ENCODE measurements around the gene BMF. TPM values are rescaled to one million over a fixed set of nuclear protein-coding genes. Genes with fewer than 3 reads are reported as not detected.

The BMF gene
- total RNA-seq, 2 donors from 2014 or later, result 8.8 to 19.0 TPM

DNA sequence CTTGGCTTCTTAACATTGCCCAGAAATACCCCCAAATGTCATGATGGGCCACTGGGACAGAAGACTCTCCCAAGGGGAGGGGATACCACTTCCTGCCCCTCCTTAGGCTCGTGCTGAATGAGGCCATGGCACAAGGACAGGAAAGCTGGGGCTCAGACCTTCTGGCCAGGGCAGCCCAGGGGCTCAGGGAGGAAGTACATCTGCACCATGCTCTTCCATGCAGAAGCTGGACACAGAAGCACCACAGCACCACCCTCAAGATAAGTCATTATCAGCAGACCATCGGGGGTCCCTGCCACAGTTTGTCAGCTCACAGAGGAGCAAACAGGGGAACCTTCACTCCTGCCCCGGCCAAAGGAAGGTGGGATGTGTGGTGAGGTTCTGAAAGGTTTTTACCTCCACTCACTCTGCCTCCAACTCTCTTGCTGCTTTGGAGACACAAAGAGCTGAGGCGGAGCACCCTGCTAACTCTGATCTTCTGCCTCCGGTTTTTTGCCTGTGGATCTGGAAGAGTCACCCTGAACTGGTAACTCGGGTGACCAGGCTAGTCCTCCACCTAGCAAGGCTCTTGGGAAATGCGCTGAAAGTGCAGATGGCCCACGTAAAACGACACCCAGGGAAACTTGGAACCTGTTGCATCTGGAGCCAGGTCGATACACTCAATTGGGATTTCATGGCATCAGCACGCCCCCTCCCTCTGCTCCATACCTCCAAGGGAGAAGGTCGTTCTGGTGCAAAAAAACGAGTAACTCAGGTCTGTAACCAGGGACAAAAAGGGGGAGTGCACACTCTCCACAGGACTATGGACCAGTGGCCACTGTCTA, 8.3 kb downstream of the BMF start:
- Histone ChIP-seq H3K27me3 (replicated peaks; ENCODE audit: insufficient read depth) (no peaks in the 10 kb centered on the region), H3K27ac (no peak overlapping the region), H3K36me3 (no peaks in the 10 kb centered on the region), H3K9me3 (no peaks in the 10 kb centered on the region), H3K4me3 (no peak overlapping the region), H3K4me1 (replicated peaks) (peaks cover 66% of the 10 kb centered on the region)
- TF ChIP-seq POLR2AphosphoS5 (IDR thresholded peaks at IDR 0.05) (no peak), POLR2A (IDR thresholded peaks at IDR 0.05) (no peak)
- TF ChIP-seq, protein P1, sequence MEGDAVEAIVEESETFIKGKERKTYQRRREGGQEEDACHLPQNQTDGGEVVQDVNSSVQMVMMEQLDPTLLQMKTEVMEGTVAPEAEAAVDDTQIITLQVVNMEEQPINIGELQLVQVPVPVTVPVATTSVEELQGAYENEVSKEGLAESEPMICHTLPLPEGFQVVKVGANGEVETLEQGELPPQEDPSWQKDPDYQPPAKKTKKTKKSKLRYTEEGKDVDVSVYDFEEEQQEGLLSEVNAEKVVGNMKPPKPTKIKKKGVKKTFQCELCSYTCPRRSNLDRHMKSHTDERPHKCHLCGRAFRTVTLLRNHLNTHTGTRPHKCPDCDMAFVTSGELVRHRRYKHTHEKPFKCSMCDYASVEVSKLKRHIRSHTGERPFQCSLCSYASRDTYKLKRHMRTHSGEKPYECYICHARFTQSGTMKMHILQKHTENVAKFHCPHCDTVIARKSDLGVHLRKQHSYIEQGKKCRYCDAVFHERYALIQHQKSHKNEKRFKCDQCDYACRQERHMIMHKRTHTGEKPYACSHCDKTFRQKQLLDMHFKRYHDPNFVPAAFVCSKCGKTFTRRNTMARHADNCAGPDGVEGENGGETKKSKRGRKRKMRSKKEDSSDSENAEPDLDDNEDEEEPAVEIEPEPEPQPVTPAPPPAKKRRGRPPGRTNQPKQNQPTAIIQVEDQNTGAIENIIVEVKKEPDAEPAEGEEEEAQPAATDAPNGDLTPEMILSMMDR (IDR thresholded peaks at IDR 0.05), result no peak
- WGBS, result 73% methylated on average over 13 of the region's 13 CpGs
- DNase-seq (ENCODE audit: low spot score), result no peak
- intact Hi-C loops (cut with DNase I), result no loop called here

DNA sequence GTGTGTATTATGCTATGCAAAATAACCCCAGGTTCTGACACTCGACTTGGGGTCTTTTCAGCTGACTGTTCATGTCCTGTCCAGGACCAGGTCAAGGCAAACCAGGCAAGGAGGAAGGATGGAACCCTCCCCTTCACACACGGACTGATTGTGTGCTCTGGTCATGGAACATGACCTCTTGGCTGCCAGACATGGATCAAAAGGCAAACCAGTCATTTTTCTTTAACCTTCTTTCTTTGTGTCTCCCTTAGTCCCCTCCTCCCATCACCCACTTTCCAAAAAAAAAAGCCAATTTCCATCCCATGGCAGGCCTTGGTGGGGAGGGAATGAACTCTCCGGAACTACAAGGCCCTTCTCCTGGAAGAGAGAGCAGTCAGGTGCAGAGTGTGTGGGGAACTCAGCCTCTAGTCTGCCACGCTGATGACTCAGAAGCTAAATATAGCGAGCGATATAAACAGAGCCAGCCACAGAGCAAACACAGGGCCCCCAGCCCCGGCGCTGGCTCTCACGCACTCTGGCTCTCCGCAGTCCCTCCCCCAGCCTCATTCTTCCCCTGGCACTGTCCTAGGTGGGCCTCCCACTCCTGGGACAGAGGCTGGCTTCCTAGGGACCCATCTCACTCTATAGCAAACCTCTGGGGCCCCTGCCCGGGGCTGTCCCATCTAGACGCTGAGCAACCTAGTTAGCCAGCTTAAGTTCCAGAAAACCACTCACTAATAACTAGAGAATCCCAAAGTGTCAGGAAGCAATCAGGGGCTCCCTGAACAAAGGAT, 10.0 kb downstream of the BMF start:
- Histone ChIP-seq H3K36me3 (no peaks in the 10 kb centered on the region), H3K27me3 (replicated peaks; ENCODE audit: insufficient read depth) (no peaks in the 10 kb centered on the region), H3K9me3 (no peaks in the 10 kb centered on the region), H3K4me3 (no peak overlapping the region), H3K27ac (peak overlapping the region; percentile 61 to 80), H3K4me1 (replicated peaks) (peaks cover 54% of the 10 kb centered on the region)
- intact Hi-C loops (cut with DNase I), result no loop called here
- DNase-seq (ENCODE audit: low spot score), result peak; percentile 89
- 6% methylated on average over 12 of the region's 12 CpGs for WGBS
- peak; percentile 90 for TF ChIP-seq POLR2AphosphoS5 (IDR thresholded peaks at IDR 0.05)
- TF ChIP-seq, protein P1 (IDR thresholded peaks at IDR 0.05), result peak in 2 of 4 experiments; percentile 4 to 5
- no peak for TF ChIP-seq POLR2A (IDR thresholded peaks at IDR 0.05)

DNA sequence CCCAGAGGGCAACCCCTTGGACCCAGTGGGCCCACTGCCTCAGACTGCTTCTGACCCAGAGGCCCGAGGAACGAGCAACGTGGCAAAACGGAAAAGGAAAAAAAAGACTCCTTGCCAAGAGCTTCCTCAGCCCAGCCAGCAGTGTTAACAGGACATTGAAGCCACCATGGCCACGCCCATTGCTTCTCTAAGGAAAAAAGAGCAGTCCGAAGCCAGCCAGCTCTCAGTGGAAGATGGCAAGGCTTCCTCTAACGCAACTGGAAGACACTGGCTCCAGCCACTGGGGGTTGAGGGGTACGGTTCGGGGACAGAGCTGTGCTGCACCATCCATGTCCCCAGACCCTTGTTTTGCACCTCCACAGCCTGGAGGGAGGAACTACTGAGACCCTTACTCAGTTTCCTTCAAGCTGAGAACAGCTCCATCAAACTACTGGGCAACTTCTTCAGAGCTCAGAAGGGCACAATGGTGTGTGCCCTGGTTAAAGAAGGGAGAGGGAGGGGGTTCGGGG, 10.7 kb downstream of the BMF start:
- TF ChIP-seq, protein P1 (IDR thresholded peaks at IDR 0.05), result no peak
- intact Hi-C loops (cut with DNase I), result no loop called here
- Histone ChIP-seq H3K9me3 (no peaks in the 10 kb centered on the region), H3K36me3 (no peaks in the 10 kb centered on the region), H3K27me3 (replicated peaks; ENCODE audit: insufficient read depth) (no peaks in the 10 kb centered on the region), H3K4me3 (no peak overlapping the region), H3K27ac (peak overlapping the region; percentile 61 to 80), H3K4me1 (replicated peaks) (peaks cover 57% of the 10 kb centered on the region)
- DNase-seq (ENCODE audit: low spot score), result peak; percentile 42
- 37% methylated on average over 10 of the region's 10 CpGs for WGBS

DNA sequence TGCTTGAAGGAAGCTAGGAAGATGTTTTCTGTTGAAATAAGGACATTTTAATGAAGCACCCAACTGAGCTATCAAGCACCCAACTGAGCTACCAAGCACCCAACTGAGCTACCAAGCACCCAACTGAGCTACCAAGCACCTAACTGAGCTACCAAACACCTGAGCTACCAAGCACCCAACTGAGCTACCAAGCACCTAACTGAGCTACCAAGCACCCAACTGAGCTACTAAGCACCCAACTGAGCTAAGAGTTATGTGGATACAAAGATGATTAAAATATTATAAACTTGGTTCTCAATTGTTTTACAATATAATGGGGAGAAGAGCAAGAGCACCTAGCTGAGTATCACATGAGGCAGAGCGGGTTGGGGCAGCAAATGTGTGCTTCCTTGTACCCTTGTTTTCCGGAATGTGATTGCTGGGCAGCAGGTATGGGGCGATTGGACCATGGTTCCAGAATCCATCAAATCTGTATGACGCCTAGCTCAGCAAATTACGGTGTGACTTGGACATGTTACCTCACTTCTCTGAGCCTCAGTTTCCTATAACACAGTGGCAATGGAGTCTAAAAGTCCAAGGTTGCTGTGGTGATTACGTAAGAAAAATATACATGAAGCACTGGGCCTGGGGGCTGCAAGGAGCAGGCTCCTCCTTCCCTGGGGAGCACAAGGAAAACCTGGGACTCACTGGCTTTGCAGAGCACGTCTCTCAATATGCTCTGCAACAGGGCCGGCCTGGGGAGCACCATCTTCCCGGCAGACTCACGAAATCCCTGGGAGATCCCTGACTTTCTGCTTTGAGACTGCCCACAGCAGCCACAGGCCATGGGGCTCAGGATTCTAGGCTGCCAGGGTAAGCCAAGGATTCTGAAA, 11.3 kb downstream of the BMF start:
- H3K27me3 ChIP-seq (replicated peaks; ENCODE audit: insufficient read depth), result no peaks in the 10 kb centered on the region
- peak overlapping the region; percentile 61 to 80 for H3K27ac ChIP-seq
- DNase-seq (ENCODE audit: low spot score), result no peak
- H3K4me1 ChIP-seq (replicated peaks), result peaks cover 56% of the 10 kb centered on the region
- 74% methylated on average over 10 of the region's 10 CpGs for WGBS
- TF ChIP-seq, protein P1 (IDR thresholded peaks at IDR 0.05), result no peak
- TF ChIP-seq POLR2A (IDR thresholded peaks at IDR 0.05) (no peak), POLR2AphosphoS5 (IDR thresholded peaks at IDR 0.05) (no peak)
- no peaks in the 10 kb centered on the region for H3K36me3 ChIP-seq
- H3K9me3 ChIP-seq, result no peaks in the 10 kb centered on the region
- H3K4me3 ChIP-seq, result no peak overlapping the region
- intact Hi-C loops (cut with DNase I), result no loop called here

Data from prostate gland (tissue), 2 donors.